Loucy (cell line): ENCODE measurements around the gene FOXJ3.

Experiments used
- H2AFZ ChIP-seq: fragments of 200-600 bp; sonication (generic); 2 replicates; pipeline ENCODE4 v1.6.0; 2016; ENCODE audit warnings: antibody characterized with exemption, mild to moderate bottlenecking, low read length, moderate library complexity
- H3F3A ChIP-seq: fragments of 200-600 bp; 2 replicates; pipeline ENCODE4 v1.6.0; 2016; ENCODE audit warnings: antibody characterized with exemption, low read depth, mild to moderate bottlenecking
- H3K27me3 ChIP-seq: fragments of 200-600 bp; sonication (generic); 2 replicates; pipeline ENCODE4 v1.6.1; 2014; ENCODE audit warnings: low read length, mild to moderate bottlenecking; ENCODE audit not compliant: insufficient read depth, poor library complexity, severe bottlenecking
- H3K36me3 ChIP-seq: fragments of 200-600 bp; sonication (generic); 2 replicates; pipeline ENCODE4 v1.6.1; 2016; ENCODE audit warnings: low read length; ENCODE audit not compliant: insufficient read depth
- H3K4me1 ChIP-seq: fragments of 200-600 bp; sonication (generic); 2 replicates; pipeline ENCODE4 v1.5.1; 2014; ENCODE audit warnings: low read length, mild to moderate bottlenecking; ENCODE audit not compliant: insufficient read depth, poor library complexity, severe bottlenecking
- H3K4me2 ChIP-seq: fragments of 200-600 bp; sonication (generic); 2 replicates; pipeline ENCODE4 v1.6.0; 2014; ENCODE audit warnings: antibody characterized with exemption, low read length, low read depth, mild to moderate bottlenecking; ENCODE audit not compliant: poor library complexity, severe bottlenecking
- H3K4me3 ChIP-seq: fragments of 200-600 bp; sonication (generic); 2 replicates; pipeline ENCODE4 v1.5.1; 2014; ENCODE audit warnings: low read length, mild to moderate bottlenecking, mixed read lengths; ENCODE audit not compliant: poor library complexity, severe bottlenecking
- H3K79me2 ChIP-seq: fragments of 200-600 bp; sonication (generic); 2 replicates; pipeline ENCODE4 v1.6.1; 2014; ENCODE audit warnings: low read length; ENCODE audit not compliant: insufficient read depth
- H3K9ac ChIP-seq: fragments of 200-600 bp; sonication (generic); 2 replicates; pipeline ENCODE4 v1.6.0; 2014; ENCODE audit warnings: mild to moderate bottlenecking, low read depth, low read length, moderate library complexity; ENCODE audit not compliant: poor library complexity, severe bottlenecking
- H3K9me2 ChIP-seq: fragments of 200-600 bp; sonication (generic); replicated peaks from 2 replicates; pipeline ENCODE4 v1.6.1; 2016; ENCODE audit warnings: low read depth, low read length, mixed read lengths
- H3K9me3 ChIP-seq: fragments of 200-600 bp; sonication (generic); 2 replicates; pipeline ENCODE4 v1.6.1; 2014; ENCODE audit warnings: mild to moderate bottlenecking, antibody characterized with exemption, low read length, low read depth; ENCODE audit not compliant: insufficient read depth
- H4K20me1 ChIP-seq: fragments of 200-600 bp; sonication (generic); 2 replicates; pipeline ENCODE4 v1.6.0; 2014; ENCODE audit warnings: antibody characterized with exemption, low read length, mild to moderate bottlenecking; ENCODE audit not compliant: insufficient read depth, poor library complexity, severe bottlenecking
- CTCF ChIP-seq: fragments of 200-600 bp; sonication (generic); conservative IDR thresholded peaks from 2 replicates; pipeline ENCODE4 v1.5.1; 2014; ENCODE audit warnings: mild to moderate bottlenecking, antibody characterized with exemption, low read length
- EZH2phosphoT487 ChIP-seq: fragments of 200-600 bp; IDR thresholded peaks from 2 replicates; pipeline ENCODE4 v1.6.1; 2018; ENCODE audit warnings: antibody characterized with exemption, mild to moderate bottlenecking, moderate library complexity, borderline replicate concordance

The FOXJ3 gene

GRCh38 chr1:42369471-42369870, 34.4 kb upstream of the FOXJ3 start:
- H3K9me3 ChIP-seq, result no peaks in the 10 kb centered on the region
- no peak overlapping the region for H3K4me3 ChIP-seq
- H3K9me2 ChIP-seq, result no peaks in the 10 kb centered on the region
- no peaks in the 10 kb centered on the region for H3K4me1 ChIP-seq
- H4K20me1 ChIP-seq, result no peaks in the 10 kb centered on the region
- H3F3A ChIP-seq, result no peaks in the 10 kb centered on the region
- no peak overlapping the region for H3K9ac ChIP-seq
- no peaks in the 10 kb centered on the region for H3K36me3 ChIP-seq
- H2AFZ ChIP-seq, result no peak overlapping the region
- no peaks in the 10 kb centered on the region for H3K27me3 ChIP-seq
- TF ChIP-seq EZH2phosphoT487, result no peak
- TF ChIP-seq CTCF, result no peak
- no peak overlapping the region for H3K4me2 ChIP-seq
- H3K79me2 ChIP-seq, result no peaks in the 10 kb centered on the region

DNA sequence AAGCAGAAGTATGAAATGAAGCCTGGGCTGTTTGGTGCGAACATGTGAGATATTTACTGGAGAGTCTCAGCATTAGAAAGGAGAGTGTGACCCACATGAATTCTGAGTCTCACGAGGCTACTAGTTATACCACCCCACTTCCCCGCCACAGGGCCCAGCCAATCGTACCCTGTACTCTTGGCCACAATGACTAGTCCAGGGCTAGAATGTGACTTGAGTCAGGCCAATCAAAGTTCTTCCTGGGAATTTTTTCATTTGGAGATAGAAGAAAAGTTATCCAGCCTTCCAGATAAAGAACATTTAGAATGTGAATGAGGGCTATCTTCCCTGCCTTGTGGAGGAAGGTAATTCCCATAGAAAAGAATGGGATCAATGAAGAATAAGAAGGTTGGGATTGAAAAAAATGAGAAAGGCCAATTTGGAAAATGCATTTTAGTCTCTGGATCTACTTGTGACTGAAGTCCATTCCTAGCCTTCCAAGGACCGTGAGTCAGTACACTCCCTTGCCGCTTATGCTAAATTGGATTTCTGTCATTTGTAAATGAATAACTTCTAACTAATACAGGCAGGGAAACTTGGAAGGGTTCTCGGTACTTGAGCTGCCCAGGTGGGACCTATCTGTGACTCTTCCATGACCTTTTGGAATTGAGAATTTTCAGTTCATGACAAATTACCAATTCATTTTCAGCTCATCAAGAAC, 33.2 kb upstream of the FOXJ3 start:
- Histone ChIP-seq H4K20me1 (no peaks in the 10 kb centered on the region), H3K27me3 (no peaks in the 10 kb centered on the region), H2AFZ (no peak overlapping the region), H3K9ac (no peak overlapping the region), H3F3A (no peaks in the 10 kb centered on the region), H3K36me3 (no peaks in the 10 kb centered on the region), H3K9me2 (no peaks in the 10 kb centered on the region), H3K79me2 (no peaks in the 10 kb centered on the region), H3K4me3 (no peak overlapping the region), H3K9me3 (no peaks in the 10 kb centered on the region), H3K4me1 (no peaks in the 10 kb centered on the region), H3K4me2 (no peak overlapping the region)
- TF ChIP-seq EZH2phosphoT487 (no peak), CTCF (no peak)

GRCh38 chr1:42365118-42365517, 30.1 kb upstream of the FOXJ3 start:
- Histone ChIP-seq H3K4me2 (no peak overlapping the region), H2AFZ (no peak overlapping the region), H3K4me3 (no peak overlapping the region), H4K20me1 (no peaks in the 10 kb centered on the region), H3K9me2 (no peaks in the 10 kb centered on the region), H3K9me3 (no peaks in the 10 kb centered on the region), H3K27me3 (no peaks in the 10 kb centered on the region), H3K4me1 (no peaks in the 10 kb centered on the region), H3K36me3 (no peaks in the 10 kb centered on the region), H3F3A (no peaks in the 10 kb centered on the region), H3K9ac (no peak overlapping the region), H3K79me2 (no peaks in the 10 kb centered on the region)
- no peak for TF ChIP-seq EZH2phosphoT487
- no peak for TF ChIP-seq CTCF
